K562 (cell line): ENCODE results near the gene ARHGEF7. TPM values are rescaled to one million over a fixed set of nuclear protein-coding genes. Genes with fewer than 3 reads are reported as not detected.

Experiments
- ATAC-seq: fragments of 200-7000 bp; cut with Tn5 transposase; 3 replicates; pipeline ENCODE4 v1.9.1; 2020; ENCODE audit warnings: moderate library complexity
- BruUV-seq: library from RNA; stranded (reverse); fragments of 400-500 nt; replicated peaks from 2 replicates; lab custom pipeline; 2021; lab: Mats Ljungman, UMichigan
- CTCF ChIA-PET: fragments of 300-600 bp; formaldehyde crosslinking; extraction: SDS; loops from one replicate; lab custom pipeline; 2021; ENCODE audit warnings: low intra/inter-chr PET ratio; lab: Yijun Ruan, JAX
- POLR2A ChIA-PET: fragments of 300-600, 350-650 bp; sonication (Branson Sonifier 250); formaldehyde crosslinking; extraction: SDS; loops from one replicate; lab custom pipeline; 2021; ENCODE audit warnings: antibody characterized with exemption, inconsistent platforms; lab: Yijun Ruan, JAX
- DNase-seq, 4 experiments: peaks; one replicate each; pipeline versions ENCODE4 v3.0.0 to v3.0.0-alpha.2; 2011 to 2018; ENCODE audit warnings: low spot score in 3 of 4, mixed read lengths in 3 of 4; ENCODE audit errors: extremely low read depth in 1 of 4
- FAIRE-seq: peaks from 2 replicates; lab custom pipeline; 2011; peaks lifted over from hg19 to GRCh38; lab: Jason Lieb, UNC
- H2AFZ ChIP-seq: 2 replicates; pipeline ENCODE4 v1.6.0; 2011; ENCODE audit warnings: low read depth, low read length, control low read depth, inconsistent platforms
- H3K27ac ChIP-seq: fragments of 200-600 bp; 3 replicates; pipeline ENCODE4 v1.8.0; 2011; ENCODE audit warnings: low read depth, mild to moderate bottlenecking, control low read depth, inconsistent platforms, low read length, moderate library complexity, mixed read lengths; ENCODE audit errors: extremely low read depth
- H3K27me3 ChIP-seq, 2 experiments: fragments of 300-600 bp in 1 of 2; 2 replicates in 1 of 2; 3 replicates in 1 of 2; pipeline versions ENCODE4 v1.6.0 to v1.8.0; 2011; ENCODE audit warnings: inconsistent platforms in 2 of 2, low read length in 2 of 2, mild to moderate bottlenecking in 1 of 2, mixed read lengths in 1 of 2, moderate library complexity in 1 of 2; ENCODE audit not compliant: control insufficient read depth in 2 of 2, insufficient read depth in 2 of 2
- H3K36me3 ChIP-seq: fragments of 300-600 bp; 3 replicates; pipeline ENCODE4 v1.8.0; 2011; ENCODE audit warnings: mild to moderate bottlenecking, low read length, inconsistent platforms; ENCODE audit not compliant: control insufficient read depth, insufficient read depth
- H3K4me1 ChIP-seq, 2 experiments: fragments of 200-600 bp in 1 of 2; replicated peaks in 1 of 2; 2 replicates in 1 of 2; 3 replicates in 1 of 2; pipeline versions ENCODE4 v1.5.1 to v1.8.0; 2011; ENCODE audit warnings: inconsistent platforms in 2 of 2, low read length in 2 of 2, mild to moderate bottlenecking in 1 of 2, mixed read lengths in 1 of 2, moderate library complexity in 1 of 2; ENCODE audit not compliant: control insufficient read depth in 2 of 2, insufficient read depth in 2 of 2
- H3K4me2 ChIP-seq: 2 replicates; pipeline ENCODE4 v1.6.1; 2011; ENCODE audit warnings: low read length, control low read depth, inconsistent platforms, mixed read lengths; ENCODE audit not compliant: insufficient read depth
- H3K4me3 ChIP-seq: fragments of 200-600 bp; sonication (generic), shearing (Covaris generic); 2 replicates; pipeline ENCODE4 v1.5.1; 2016; ENCODE audit warnings: control low read depth, inconsistent platforms
- H3K79me2 ChIP-seq: fragments of 200-600 bp; 3 replicates; pipeline ENCODE4 v1.8.0; 2011; ENCODE audit warnings: low read length, inconsistent platforms; ENCODE audit not compliant: control insufficient read depth, insufficient read depth
- H3K9ac ChIP-seq, 2 experiments: 2 replicates each; pipeline versions ENCODE4 v1.6.0 to v1.6.1; 2011; ENCODE audit warnings: low read depth in 2 of 2, low read length in 2 of 2, control low read depth in 1 of 2, inconsistent platforms in 1 of 2, mild to moderate bottlenecking in 1 of 2, mixed read lengths in 1 of 2; ENCODE audit not compliant: insufficient read depth in 1 of 2
- H3K9me1 ChIP-seq: one replicate; pipeline ENCODE4 v1.6.0; 2011; ENCODE audit warnings: inconsistent platforms, mild to moderate bottlenecking, low read length, moderate library complexity; ENCODE audit not compliant: control insufficient read depth, insufficient read depth
- H3K9me3 ChIP-seq: replicated peaks from 2 replicates; pipeline ENCODE4 v1.5.1; 2011; ENCODE audit warnings: low read depth, low read length, inconsistent platforms; ENCODE audit not compliant: control insufficient read depth, insufficient read depth
- H4K20me1 ChIP-seq: replicated peaks from 2 replicates; pipeline ENCODE4 v1.6.1; 2011; ENCODE audit warnings: low read length, inconsistent platforms, mixed read lengths; ENCODE audit not compliant: control insufficient read depth, insufficient read depth
- ARID3B ChIP-seq: fragments of 250-450 bp; sonication (Bioruptor Pico); IDR thresholded peaks from 2 replicates; pipeline ENCODE4 v1.4.0; 2020; ENCODE audit warnings: borderline replicate concordance
- BCOR ChIP-seq: fragments of 450-650 bp; IDR thresholded peaks from 2 replicates; pipeline ENCODE4 v1.6.1; 2016
- DMBX1 ChIP-seq: fragments of 250-450 bp; sonication (Bioruptor Pico); IDR thresholded peaks from 2 replicates; pipeline ENCODE4 v1.8.0; 2022; ENCODE audit warnings: inconsistent platforms, mild to moderate bottlenecking, moderate library complexity, borderline replicate concordance
- ELK3 ChIP-seq: fragments of 450-650 bp; formaldehyde crosslinking; IDR thresholded peaks from 2 replicates; pipeline ENCODE4 v1.4.0; 2020; ENCODE audit warnings: mild to moderate bottlenecking
- FOXJ2 ChIP-seq: fragments of 200-800 bp; sonication (Bioruptor generic); IDR thresholded peaks from 2 replicates; pipeline ENCODE4 v1.6.1; 2016; ENCODE audit warnings: missing genetic modification characterization, missing compliant biosample characterization
- IFI16 ChIP-seq: fragments of 250-450 bp; sonication (Bioruptor Pico); IDR thresholded peaks from 2 replicates; pipeline ENCODE4 v2.1.2; 2022; ENCODE audit warnings: mild to moderate bottlenecking, inconsistent platforms
- JUN ChIP-seq, 2 experiments: sonication (generic) in 1 of 2; formaldehyde crosslinking in 1 of 2; IDR thresholded peaks; 2 replicates each; pipeline versions ENCODE4 v1.6.1 to v1.8.0; 2012 to 2022; ENCODE audit warnings: borderline replicate concordance in 2 of 2, mild to moderate bottlenecking in 2 of 2, improper control_type of control experiment in 1 of 2, low read depth in 1 of 2, low read length in 1 of 2, missing genetic modification reagents in 1 of 2
- RBBP5 ChIP-seq: fragments of 200-600 bp; sonication (generic); IDR thresholded peaks from 2 replicates; pipeline ENCODE4 v1.6.1; 2012; ENCODE audit warnings: borderline replicate concordance, mild to moderate bottlenecking, low read length, control low read depth, inconsistent platforms; ENCODE audit not compliant: insufficient read depth, poor library complexity, severe bottlenecking
- RBM14 ChIP-seq: fragments of 200-400 bp; formaldehyde crosslinking; IDR thresholded peaks from 2 replicates; pipeline ENCODE4 v1.6.1; 2018; ENCODE audit warnings: low read depth, mild to moderate bottlenecking, low read length, moderate library complexity, borderline replicate concordance; ENCODE audit not compliant: insufficient read depth
- SAP30 ChIP-seq: fragments of 200-600 bp; sonication (generic); IDR thresholded peaks from 2 replicates; pipeline ENCODE4 v1.6.1; 2012; ENCODE audit warnings: borderline replicate concordance, low read depth, mild to moderate bottlenecking, moderate library complexity, low read length, control low read depth, inconsistent platforms; ENCODE audit not compliant: insufficient read depth, poor library complexity, severe bottlenecking
- SOX6 ChIP-seq: fragments of 450-650 bp; IDR thresholded peaks from 2 replicates; pipeline ENCODE4 v1.6.1; 2014; ENCODE audit warnings: mild to moderate bottlenecking
- SRSF1 ChIP-seq: fragments of 200-400 bp; formaldehyde crosslinking; IDR thresholded peaks from 2 replicates; pipeline ENCODE4 v1.6.1; 2017; ENCODE audit warnings: mild to moderate bottlenecking, low read depth, low read length, moderate library complexity
- SRSF7 ChIP-seq: fragments of 200-400 bp; formaldehyde crosslinking; optimal IDR thresholded peaks from 2 replicates; pipeline ENCODE3; 2017; ENCODE audit warnings: mild to moderate bottlenecking, low read depth, low read length
- ZFP30 ChIP-seq: fragments of 250-450 bp; sonication (Bioruptor Pico); IDR thresholded peaks from 2 replicates; pipeline ENCODE4 v1.8.0; 2022; ENCODE audit warnings: moderate library complexity, mild to moderate bottlenecking, inconsistent platforms, borderline replicate concordance
- WGBS: fragments of 100-300 bp; shearing (Covaris generic); methylation state at CpG from one replicate; pipeline ENCODE4 v1.1.6; 2016; ENCODE audit warnings: low coverage, mixed read lengths; ENCODE audit not compliant: insufficient coverage; ENCODE audit errors: missing lambda C conversion rate; 5-methylcytosine and 5-hydroxymethylcytosine counted together
- in situ Hi-C: fragments of 300-500 bp; cut with MboI; formaldehyde crosslinking; loops from 4 replicates; pipeline ENCODE4 v1.15.0; 2018; ENCODE audit warnings: inconsistent platforms, mixed read lengths
- intact Hi-C: fragments of 100-400 bp; cut with micrococcal nuclease; formaldehyde crosslinking; loops from 2 replicates; pipeline ENCODE4 v1.14.2; 2022
- polyA plus RNA-seq, 8 experiments: library from polyadenylated mRNA; depleted of rRNA in 4 of 8; stranded (reverse) in 5 of 8; unstranded in 3 of 8; fragments of >200 nt; fragmentation: Nextera tagmentation in 2 of 8; fragmentation: Illumina TruSeq in 1 of 8; extraction: Ambion mirVana in 2 of 8; extraction: Trizol in 1 of 8; gene quantifications; 2 replicates each; pipeline versions ENCODE4 v1.2.1 to v1.2.3, GENCODE V29; 2011 to 2014; ENCODE audit warnings: inconsistent platforms in 1 of 8, missing spikeins in 1 of 8
- total RNA-seq, 7 experiments: library from RNA; depleted of rRNA in 6 of 7; stranded (reverse); fragments of >200 nt in 6 of 7; fragmentation: Illumina TruSeq in 2 of 7; extraction: Trizol in 2 of 7; gene quantifications; 2 replicates each; pipeline versions ENCODE4 v1.2.1 to v1.2.3, GENCODE V29; 2011 to 2021; ENCODE audit warnings: low replicate concordance in 1 of 7
- TF ChIP-seq, protein P1 (sequence below): fragments of 150-350 bp; conservative IDR thresholded peaks from 2 replicates; pipeline ENCODE4 v1.6.1; 2014; ENCODE audit warnings: low read length

The ARHGEF7 gene
- total and polyA plus RNA-seq, 9 of the 15 experiments (the other 6 are each of a cell fraction or from before 2014, with no cell fraction given): 2.1 to 26.8 (median 17.5) TPM

DNA sequence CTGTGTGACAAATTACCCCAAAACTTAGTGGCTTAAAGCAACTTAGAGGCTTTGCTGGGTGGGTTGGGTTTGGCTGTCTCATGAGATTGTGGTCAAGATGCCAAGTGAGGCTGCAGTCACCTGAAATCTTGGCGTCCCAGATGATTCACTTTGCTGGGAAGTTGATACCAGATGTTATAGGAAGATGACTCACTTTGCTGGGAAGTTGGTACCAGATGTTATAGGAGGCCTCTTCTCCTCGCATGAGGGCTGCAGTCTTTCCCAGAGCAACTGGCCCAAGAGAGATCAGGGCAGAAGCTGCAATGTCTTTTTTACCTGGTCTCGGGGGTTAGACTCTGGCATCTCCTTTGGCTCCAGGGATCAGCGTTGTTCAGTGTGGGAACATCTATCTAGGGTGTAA, 222.1 kb downstream of the ARHGEF7 start (continued):
- TF ChIP-seq ARID3B: no peak
- TF ChIP-seq JUN (IDR thresholded peaks at IDR 0.05; ENCODE audit: borderline replicate concordance, low read depth, low read length): no peak
- no peak for TF ChIP-seq JUN (CRISPR knock-in tag; IDR thresholded peaks at IDR 0.05; ENCODE audit: borderline replicate concordance)

GRCh38 chr13:111337741-111338140, 222.6 kb downstream of the ARHGEF7 start:
- CTCF ChIA-PET: no interaction called here
- Histone ChIP-seq H3K27me3 (peaks cover 1 to 49% of the 10 kb centered on the region in 2 experiments), H3K4me1 (no peaks in the 10 kb centered on the region; a peak in 1 of 5 replicates)
- ATAC-seq: no peak
- intact Hi-C loops: no loop called here
- TF ChIP-seq SRSF1 (no peak), FOXJ2 (tag) (no peak), ZFP30 (no peak), DMBX1 (CRISPR knock-in tag) (no peak), SAP30 (no peak), SOX6 (no peak), BCOR (no peak), RBM14 (no peak), RBBP5 (no peak), ELK3 (CRISPR knock-in tag) (no peak), IFI16 (CRISPR knock-in tag) (no peak), SRSF7 (no peak)
- TF ChIP-seq, protein P1, sequence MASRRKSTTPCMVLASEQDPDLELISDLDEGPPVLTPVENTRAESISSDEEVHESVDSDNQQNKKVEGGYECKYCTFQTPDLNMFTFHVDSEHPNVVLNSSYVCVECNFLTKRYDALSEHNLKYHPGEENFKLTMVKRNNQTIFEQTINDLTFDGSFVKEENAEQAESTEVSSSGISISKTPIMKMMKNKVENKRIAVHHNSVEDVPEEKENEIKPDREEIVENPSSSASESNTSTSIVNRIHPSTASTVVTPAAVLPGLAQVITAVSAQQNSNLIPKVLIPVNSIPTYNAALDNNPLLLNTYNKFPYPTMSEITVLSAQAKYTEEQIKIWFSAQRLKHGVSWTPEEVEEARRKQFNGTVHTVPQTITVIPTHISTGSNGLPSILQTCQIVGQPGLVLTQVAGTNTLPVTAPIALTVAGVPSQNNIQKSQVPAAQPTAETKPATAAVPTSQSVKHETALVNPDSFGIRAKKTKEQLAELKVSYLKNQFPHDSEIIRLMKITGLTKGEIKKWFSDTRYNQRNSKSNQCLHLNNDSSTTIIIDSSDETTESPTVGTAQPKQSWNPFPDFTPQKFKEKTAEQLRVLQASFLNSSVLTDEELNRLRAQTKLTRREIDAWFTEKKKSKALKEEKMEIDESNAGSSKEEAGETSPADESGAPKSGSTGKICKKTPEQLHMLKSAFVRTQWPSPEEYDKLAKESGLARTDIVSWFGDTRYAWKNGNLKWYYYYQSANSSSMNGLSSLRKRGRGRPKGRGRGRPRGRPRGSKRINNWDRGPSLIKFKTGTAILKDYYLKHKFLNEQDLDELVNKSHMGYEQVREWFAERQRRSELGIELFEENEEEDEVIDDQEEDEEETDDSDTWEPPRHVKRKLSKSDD: no peak
- TF ChIP-seq, all 486 proteins: peak for 0
- FAIRE-seq: no peak
- Histone ChIP-seq H3K4me3 (no peak overlapping the region), H3K36me3 (no peaks in the 10 kb centered on the region), H3K9ac (no peak overlapping the region), H3K79me2 (no peaks in the 10 kb centered on the region), H2AFZ (no peak overlapping the region), H3K9me3 (no peaks in the 10 kb centered on the region), H4K20me1 (no peaks in the 10 kb centered on the region), H3K27ac (no peak overlapping the region), H3K9me1 (no peaks in the 10 kb centered on the region), H3K4me2 (no peak overlapping the region)
- POLR2A ChIA-PET: no interaction called here
- no TSS peak for BruUV-seq
- in situ Hi-C loops: no loop called here
- WGBS: 3% methylated on average over 7 of the region's 9 CpGs
- no peak for DNase-seq
